Left hindlimb (tissue), 1 donor: ENCODE results near the gene PAGE2.
"Not testable (repeated sequence)": the region's sequence is repeated elsewhere in the genome, so short reads cannot be mapped to it uniquely, and the experiment has no call there.

ENCODE experiments used
- DNase-seq: peaks from one replicate; pipeline ENCODE4 v3.0.0-alpha.2; 2018

The PAGE2 gene

DNA sequence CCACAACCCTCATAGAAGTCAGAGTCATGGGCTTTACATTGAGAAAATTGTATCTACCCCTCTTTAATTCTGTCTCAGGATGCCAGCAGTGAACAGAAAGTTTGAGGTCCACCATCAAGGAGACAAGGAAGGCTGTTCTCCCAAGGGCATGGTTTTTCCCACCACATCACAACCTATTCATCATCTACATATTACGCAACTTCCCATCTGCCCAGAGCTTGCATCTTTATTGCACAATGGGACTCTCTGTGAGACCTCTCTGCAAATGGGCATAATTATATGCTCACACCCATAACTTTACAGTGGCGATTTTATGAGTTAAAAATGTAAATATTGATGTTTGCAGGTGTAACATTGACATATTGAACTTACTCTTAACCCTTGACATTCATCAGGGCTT lies 38.9 kb downstream of the PAGE2 start:
- DNase-seq = no peak

- no peak for DNase-seq
These were observed 40.5 kb downstream of the PAGE2 start for GRCh38 chrX:55129361-55129760.

DNA sequence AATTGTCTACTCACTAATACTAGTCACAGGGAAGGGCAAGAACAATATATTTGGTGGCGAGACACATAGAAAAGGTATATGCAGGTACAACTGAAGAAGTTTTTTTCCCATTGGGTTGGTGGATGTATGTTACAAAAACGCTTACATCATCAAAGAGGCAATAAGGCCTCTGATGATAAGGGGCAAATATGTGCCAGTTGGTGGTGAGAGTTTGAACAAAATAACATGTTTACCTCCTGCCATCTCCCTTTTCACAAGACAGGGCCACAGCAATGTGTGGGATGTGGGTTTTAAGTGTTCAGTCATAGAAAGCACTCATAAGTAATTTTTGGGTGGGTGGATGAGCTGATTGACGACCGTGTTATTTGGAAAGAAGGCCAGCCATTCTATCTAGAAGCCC lies 41.7 kb downstream of the PAGE2 start:
- no peak for DNase-seq

- DNase-seq = no peak
These were observed 43.6 kb downstream of the PAGE2 start for GRCh38 chrX:55132416-55132815.

- no peak for DNase-seq
These were observed 46.4 kb downstream of the PAGE2 start for GRCh38 chrX:55135171-55135570.

- not testable (repeated sequence) for DNase-seq
These were observed 52.0 kb downstream of the PAGE2 start for GRCh38 chrX:55140800-55141199.
